Uterus (tissue), 2 donors: ENCODE results near the gene VSTM2L.

Experiments used
- POLR2A ChIP-seq, 2 donors: fragments of 450-650 bp; IDR thresholded peaks; one replicate each; pipeline ENCODE4 v1.6.1; 2016; ENCODE audit warnings: antibody characterized with exemption in 2 of 2, mild to moderate bottlenecking in 1 of 2, moderate library complexity in 1 of 2
- TF ChIP-seq, protein P1 (sequence below), 4 experiments: fragments of 200-600 bp in 2 of 4; fragments of 450-650 bp in 2 of 4; sonication (generic) in 2 of 4; IDR thresholded peaks; one replicate each; pipeline ENCODE4 v1.5.1; 2016 to 2019; ENCODE audit warnings: antibody characterized with exemption in 4 of 4, mild to moderate bottlenecking in 2 of 4, moderate library complexity in 1 of 4

- TF ChIP-seq, protein P1, sequence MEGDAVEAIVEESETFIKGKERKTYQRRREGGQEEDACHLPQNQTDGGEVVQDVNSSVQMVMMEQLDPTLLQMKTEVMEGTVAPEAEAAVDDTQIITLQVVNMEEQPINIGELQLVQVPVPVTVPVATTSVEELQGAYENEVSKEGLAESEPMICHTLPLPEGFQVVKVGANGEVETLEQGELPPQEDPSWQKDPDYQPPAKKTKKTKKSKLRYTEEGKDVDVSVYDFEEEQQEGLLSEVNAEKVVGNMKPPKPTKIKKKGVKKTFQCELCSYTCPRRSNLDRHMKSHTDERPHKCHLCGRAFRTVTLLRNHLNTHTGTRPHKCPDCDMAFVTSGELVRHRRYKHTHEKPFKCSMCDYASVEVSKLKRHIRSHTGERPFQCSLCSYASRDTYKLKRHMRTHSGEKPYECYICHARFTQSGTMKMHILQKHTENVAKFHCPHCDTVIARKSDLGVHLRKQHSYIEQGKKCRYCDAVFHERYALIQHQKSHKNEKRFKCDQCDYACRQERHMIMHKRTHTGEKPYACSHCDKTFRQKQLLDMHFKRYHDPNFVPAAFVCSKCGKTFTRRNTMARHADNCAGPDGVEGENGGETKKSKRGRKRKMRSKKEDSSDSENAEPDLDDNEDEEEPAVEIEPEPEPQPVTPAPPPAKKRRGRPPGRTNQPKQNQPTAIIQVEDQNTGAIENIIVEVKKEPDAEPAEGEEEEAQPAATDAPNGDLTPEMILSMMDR (IDR thresholded peaks at IDR 0.05) = no peak
- no peak for TF ChIP-seq POLR2A (IDR thresholded peaks at IDR 0.05)
These were observed 86.8 kb downstream of the VSTM2L start for GRCh38 chr20:37989601-37990295.
